GM21717 (cell line): ENCODE results near the gene AIF1L.
"Not testable (repeated sequence)": the region's sequence is repeated elsewhere in the genome, so short reads cannot be mapped to it uniquely, and the experiment has no call there.

Experiments
- ATAC-seq: cut with Tn5 transposase; IDR thresholded peaks from one replicate; pipeline ENCODE4 v1.9.1; 2021; ENCODE audit warnings: mild to moderate bottlenecking, moderate library complexity; ENCODE audit not compliant: unreplicated experiment

AIF1L gene

GRCh38 chr9:131117762-131118145, 21.4 kb downstream of the AIF1L start:
- ATAC-seq = no peak

GRCh38 chr9:131119600-131119999, 23.3 kb downstream of the AIF1L start:
- no peak for ATAC-seq

GRCh38 chr9:131120620-131121228, 24.4 kb downstream of the AIF1L start:
- ATAC-seq = no peak

- no peak for ATAC-seq
Measured at GRCh38 chr9:131121346-131121745, 25.0 kb downstream of the AIF1L start.

GRCh38 chr9:131122158-131122557, 25.8 kb downstream of the AIF1L start:
- no peak for ATAC-seq

GRCh38 chr9:131125038-131125287, 28.6 kb downstream of the AIF1L start:
- ATAC-seq = peak; percentile 16

- peak; percentile 88 for ATAC-seq
Measured at GRCh38 chr9:131125288-131126058, 29.1 kb downstream of the AIF1L start, which contains the start of gene NUP214. TSS of gene NUP214 (plus strand) at chr9:131125586. CDS start at chr9:131125705, 119 bp downstream.

GRCh38 chr9:131126059-131126426, 29.7 kb downstream of the AIF1L start:
- no peak for ATAC-seq

GRCh38 chr9:131129183-131129582, 32.9 kb downstream of the AIF1L start:
- ATAC-seq = no peak

- no peak for ATAC-seq
Measured at GRCh38 chr9:131138676-131139075, 42.3 kb downstream of the AIF1L start.

GRCh38 chr9:131140112-131140511, 43.8 kb downstream of the AIF1L start:
- ATAC-seq = no peak

GRCh38 chr9:131140550-131140949, 44.2 kb downstream of the AIF1L start:
- no peak for ATAC-seq

GRCh38 chr9:131142160-131142559, 45.8 kb downstream of the AIF1L start:
- no peak for ATAC-seq

GRCh38 chr9:131144201-131144600, 47.9 kb downstream of the AIF1L start:
- no peak for ATAC-seq

GRCh38 chr9:131145245-131145644, 48.9 kb downstream of the AIF1L start:
- ATAC-seq = no peak

- ATAC-seq = no peak
Measured at GRCh38 chr9:131146186-131146585, 49.9 kb downstream of the AIF1L start.

- no peak for ATAC-seq
Measured at GRCh38 chr9:131148276-131148675, 51.9 kb downstream of the AIF1L start.

- no peak for ATAC-seq
Measured at GRCh38 chr9:131148966-131149687, 52.8 kb downstream of the AIF1L start.

GRCh38 chr9:131149688-131150053, 53.3 kb downstream of the AIF1L start:
- no peak for ATAC-seq

GRCh38 chr9:131153595-131153994, 57.3 kb downstream of the AIF1L start:
- no peak for ATAC-seq

GRCh38 chr9:131158673-131159072, 62.3 kb downstream of the AIF1L start:
- ATAC-seq = not testable (repeated sequence)

- ATAC-seq = no peak
Measured at GRCh38 chr9:131160416-131161112, 64.2 kb downstream of the AIF1L start.
